ENCODE results near the gene GNG2. TPM values are rescaled to one million over a fixed set of nuclear protein-coding genes. Genes with fewer than 3 reads are reported as not detected.

The GNG2 gene
- total and polyA plus RNA-seq, 11 donors: 3.1 to 29.2 (median 7.0) TPM

DNA sequence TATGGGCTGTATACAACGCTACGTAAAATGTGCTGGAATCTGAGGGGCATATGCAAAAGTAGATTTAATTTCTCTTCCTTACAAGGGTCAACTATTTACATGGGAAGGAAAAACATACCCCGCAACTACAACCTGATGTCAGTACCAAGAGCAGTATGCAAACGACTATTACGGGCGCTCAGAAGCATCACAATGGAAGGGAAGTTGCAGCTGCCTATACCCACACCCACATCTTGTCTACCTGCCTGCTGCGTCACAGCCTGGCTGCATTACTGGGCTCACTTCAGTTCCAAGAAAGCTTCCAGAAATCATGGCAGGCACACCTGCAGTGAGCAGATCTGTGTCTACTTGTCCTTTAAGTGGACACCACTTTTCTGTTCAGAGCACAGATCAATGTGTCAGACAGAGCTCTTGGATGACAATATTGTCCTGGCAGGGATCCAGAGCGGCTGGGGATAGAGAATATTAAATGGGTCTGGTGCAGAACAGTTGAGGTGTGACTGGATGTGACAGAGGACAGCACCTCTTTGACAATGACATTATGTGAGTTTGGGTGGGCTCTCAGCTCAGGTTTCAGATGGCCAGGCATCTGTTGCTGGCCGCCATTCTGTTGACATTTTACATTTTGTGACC, 41.5 kb upstream of the GNG2 start:
- Histone ChIP-seq H3K4me3 (no peak overlapping the region), H3K27me3 (peaks cover 0 to 5% (median 0%) of the 10 kb centered on the region in 9 donors), H3K9me3 (no peaks in the 10 kb centered on the region), H3K27ac (no peak overlapping the region), H3K4me1 (no peaks in the 10 kb centered on the region), H3K36me3 (no peaks in the 10 kb centered on the region)
- intact Hi-C loops (cut with DNase I): no loop called here
- DNase-seq (no peak), ATAC-seq (no peak)
- no peak for TF ChIP-seq POLR2A (IDR thresholded peaks at IDR 0.05)
- TF ChIP-seq, protein P1, sequence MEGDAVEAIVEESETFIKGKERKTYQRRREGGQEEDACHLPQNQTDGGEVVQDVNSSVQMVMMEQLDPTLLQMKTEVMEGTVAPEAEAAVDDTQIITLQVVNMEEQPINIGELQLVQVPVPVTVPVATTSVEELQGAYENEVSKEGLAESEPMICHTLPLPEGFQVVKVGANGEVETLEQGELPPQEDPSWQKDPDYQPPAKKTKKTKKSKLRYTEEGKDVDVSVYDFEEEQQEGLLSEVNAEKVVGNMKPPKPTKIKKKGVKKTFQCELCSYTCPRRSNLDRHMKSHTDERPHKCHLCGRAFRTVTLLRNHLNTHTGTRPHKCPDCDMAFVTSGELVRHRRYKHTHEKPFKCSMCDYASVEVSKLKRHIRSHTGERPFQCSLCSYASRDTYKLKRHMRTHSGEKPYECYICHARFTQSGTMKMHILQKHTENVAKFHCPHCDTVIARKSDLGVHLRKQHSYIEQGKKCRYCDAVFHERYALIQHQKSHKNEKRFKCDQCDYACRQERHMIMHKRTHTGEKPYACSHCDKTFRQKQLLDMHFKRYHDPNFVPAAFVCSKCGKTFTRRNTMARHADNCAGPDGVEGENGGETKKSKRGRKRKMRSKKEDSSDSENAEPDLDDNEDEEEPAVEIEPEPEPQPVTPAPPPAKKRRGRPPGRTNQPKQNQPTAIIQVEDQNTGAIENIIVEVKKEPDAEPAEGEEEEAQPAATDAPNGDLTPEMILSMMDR (IDR thresholded peaks at IDR 0.05): no peak
- 74 to 82% (median 78%) methylated on average over 9 of the region's 9 CpGs for WGBS, 4 donors

DNA sequence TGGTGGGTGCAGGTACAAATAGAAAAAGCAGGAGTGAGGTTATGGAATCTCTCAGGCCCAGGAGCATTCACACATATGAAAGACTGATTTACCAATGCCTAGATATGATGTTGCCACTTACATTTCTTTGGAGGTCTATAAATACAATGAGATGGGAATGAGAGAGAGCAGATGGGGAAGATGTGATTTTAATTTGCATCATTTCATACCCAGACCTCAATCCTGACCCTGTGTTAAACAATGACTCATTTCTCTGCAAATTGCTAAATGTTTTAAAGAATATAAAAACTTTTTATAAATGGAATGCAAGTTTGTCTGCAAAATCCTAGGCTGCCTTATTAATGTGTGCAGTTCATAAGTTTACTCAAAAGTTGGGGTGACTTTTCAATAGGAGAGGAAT, 38.6 kb upstream of the GNG2 start:
- TF ChIP-seq, protein P1 (IDR thresholded peaks at IDR 0.05): no peak
- TF ChIP-seq POLR2A (IDR thresholded peaks at IDR 0.05): no peak
- no peaks in the 10 kb centered on the region for H3K9me3 ChIP-seq
- no peaks in the 10 kb centered on the region for H3K4me1 ChIP-seq
- no peak for DNase-seq
- ATAC-seq: no peak
- H3K36me3 ChIP-seq: no peaks in the 10 kb centered on the region
- H3K4me3 ChIP-seq: no peak overlapping the region
- intact Hi-C loops (cut with DNase I): no loop called here
- H3K27ac ChIP-seq: no peak overlapping the region
- H3K27me3 ChIP-seq: peaks cover 0 to 9% (median 0%) of the 10 kb centered on the region in 9 donors

DNA sequence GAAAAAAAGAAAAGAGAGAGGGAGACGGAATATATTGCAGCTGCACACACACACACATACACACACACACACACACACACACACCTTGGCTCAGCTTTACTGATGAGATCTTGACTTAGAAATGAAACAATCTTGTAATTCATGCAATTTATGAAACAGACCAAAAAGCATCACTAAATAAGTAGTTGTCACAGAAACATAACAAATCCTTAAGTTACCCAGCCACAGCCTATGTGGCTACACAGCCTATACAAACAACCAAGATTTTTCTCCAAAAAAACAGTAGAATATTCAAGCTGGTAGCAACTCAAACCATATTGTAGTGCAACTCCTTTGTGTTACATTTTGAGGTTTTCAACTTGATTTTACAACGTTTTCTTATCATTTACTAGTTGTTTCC, 37.9 kb upstream of the GNG2 start:
- no peak overlapping the region for H3K27ac ChIP-seq
- intact Hi-C loops (cut with DNase I): no loop called here
- no peak overlapping the region for H3K4me3 ChIP-seq
- ATAC-seq: no peak
- H3K9me3 ChIP-seq: no peaks in the 10 kb centered on the region
- H3K36me3 ChIP-seq: no peaks in the 10 kb centered on the region
- no peak for DNase-seq
- H3K4me1 ChIP-seq: no peaks in the 10 kb centered on the region
- TF ChIP-seq, protein P1 (IDR thresholded peaks at IDR 0.05): no peak
- TF ChIP-seq POLR2A (IDR thresholded peaks at IDR 0.05): no peak
- 55 to 67% (median 60%) methylated on average over 2 of the region's 2 CpGs for WGBS, 4 donors
- peaks cover 0 to 9% (median 0%) of the 10 kb centered on the region in 9 donors for H3K27me3 ChIP-seq

GRCh38 chr14:51823706-51824105, 36.7 kb upstream of the GNG2 start:
- WGBS, 4 donors: 78 to 83% (median 80%) methylated on average over 6 of the region's 6 CpGs
- no peak for TF ChIP-seq POLR2A (IDR thresholded peaks at IDR 0.05)
- TF ChIP-seq, protein P1 (IDR thresholded peaks at IDR 0.05): no peak
- H3K36me3 ChIP-seq: no peaks in the 10 kb centered on the region
- H3K27ac ChIP-seq: no peak overlapping the region
- intact Hi-C loops (cut with DNase I): no loop called here
- DNase-seq: no peak
- H3K4me3 ChIP-seq: no peak overlapping the region
- peaks cover 0 to 9% (median 0%) of the 10 kb centered on the region in 12 donors for H3K4me1 ChIP-seq
- peaks cover 0 to 9% (median 0%) of the 10 kb centered on the region in 9 donors for H3K27me3 ChIP-seq
- ATAC-seq: no peak
- H3K9me3 ChIP-seq: no peaks in the 10 kb centered on the region
